Keratinocyte (primary cell): ENCODE data around the gene OTOS.

Experiments used
- CTCF ChIP-seq, 3 experiments: IDR thresholded peaks in 1 of 3; conservative IDR thresholded peaks in 1 of 3; optimal IDR thresholded peaks in 1 of 3; 2 replicates in 2 of 3; 3 replicates in 1 of 3; pipeline versions ENCODE3 to v1.5.1; 2011; ENCODE audit warnings: low read length in 3 of 3, mild to moderate bottlenecking in 3 of 3, moderate library complexity in 2 of 3, control low read depth in 1 of 3, inconsistent platforms in 1 of 3; ENCODE audit not compliant: insufficient read depth in 2 of 3; ENCODE audit errors: extremely low read depth in 1 of 3
- EZH2 ChIP-seq: IDR thresholded peaks from one replicate; pipeline ENCODE4 v1.6.1; 2012; ENCODE audit warnings: inconsistent platforms, mild to moderate bottlenecking, low read length, moderate library complexity

- no peak for TF ChIP-seq EZH2
- no peak for TF ChIP-seq CTCF (optimal IDR thresholded peaks at IDR 0.05 in 1 of 3, IDR thresholded peaks at IDR 0.05 in 1 of 3, conservative IDR thresholded peaks at IDR 0.05 in 1 of 3; ENCODE audit: extremely low read depth in 1 of 3, insufficient read depth in 2 of 3, low read length in 3 of 3)
These were observed at the start of gene OTOS for GRCh38 chr2:240140511-240140910.
